Measurements from ENCODE around the gene TXNRD2. TPM values are rescaled to one million over a fixed set of nuclear protein-coding genes. Genes with fewer than 3 reads are reported as not detected.

The TXNRD2 gene
- polyA plus RNA-seq, 1 donor from 2014 or later: 4.1 TPM

- H3K4me2 ChIP-seq (ENCODE audit: low read length): no peak overlapping the region
Observed at GRCh38 chr22:19902245-19902715, 39.3 kb downstream of the TXNRD2 start.

GRCh38 chr22:19901577-19902244, 39.9 kb downstream of the TXNRD2 start:
- TF ChIP-seq RAD21 (conservative IDR thresholded peaks at IDR 0.05) (no peak), POLR2AphosphoS5 (IDR thresholded peaks at IDR 0.05) (no peak), MXI1 (conservative IDR thresholded peaks at IDR 0.05; ENCODE audit: poor library complexity, severe bottlenecking) (no peak), SMC3 (conservative IDR thresholded peaks at IDR 0.05; ENCODE audit: poor library complexity) (no peak), REST (IDR thresholded peaks at IDR 0.05; ENCODE audit: borderline replicate concordance) (no peak), EZH2 (IDR thresholded peaks at IDR 0.05; ENCODE audit: borderline replicate concordance, insufficient read depth, low read length, poor library complexity, severe bottlenecking) (no peak), EP300 (conservative IDR thresholded peaks at IDR 0.05; ENCODE audit: poor library complexity, severe bottlenecking) (no peak), TAF1 (IDR thresholded peaks at IDR 0.05; ENCODE audit: low read depth) (no peak), CTCF (IDR thresholded peaks at IDR 0.05; ENCODE audit: poor library complexity, severe bottlenecking) (no peak)
- no peaks in the 10 kb centered on the region for H3K27me3 ChIP-seq (ENCODE audit: insufficient read depth, low read depth, low read length)
- no peak overlapping the region for H3K27ac ChIP-seq (ENCODE audit: low read length)
- H3K4me2 ChIP-seq (ENCODE audit: low read length): no peak overlapping the region
- no peak overlapping the region for H3K4me3 ChIP-seq (ENCODE audit: low read length)
- no peaks in the 10 kb centered on the region for H3K79me2 ChIP-seq (replicated peaks; ENCODE audit: insufficient read depth, low read length)
- no peaks in the 10 kb centered on the region for H3F3A ChIP-seq (ENCODE audit: insufficient read depth, low read length, poor library complexity, severe bottlenecking)
- no peak overlapping the region for H3K9ac ChIP-seq (ENCODE audit: low read length)
- no peaks in the 10 kb centered on the region for H4K20me1 ChIP-seq (ENCODE audit: insufficient read depth)
- H3K9me3 ChIP-seq (ENCODE audit: low read length): no peaks in the 10 kb centered on the region
- H3K9me2 ChIP-seq (ENCODE audit: insufficient read depth, low read length): no peaks in the 10 kb centered on the region
- no peak overlapping the region for H2AFZ ChIP-seq (ENCODE audit: low read depth, low read length)
- no peaks in the 10 kb centered on the region for H3K36me3 ChIP-seq (ENCODE audit: insufficient read depth, low read length)

More at GRCh38 chr22:19902245-19902715, 39.3 kb downstream of the TXNRD2 start:
- Histone ChIP-seq H3K36me3 (ENCODE audit: insufficient read depth, low read length) (no peaks in the 10 kb centered on the region), H4K20me1 (ENCODE audit: insufficient read depth) (no peaks in the 10 kb centered on the region), H3K27me3 (ENCODE audit: insufficient read depth, low read depth, low read length) (no peaks in the 10 kb centered on the region), H3K9me3 (ENCODE audit: low read length) (no peaks in the 10 kb centered on the region), H3K9ac (ENCODE audit: low read length) (no peak overlapping the region), H3K9me2 (ENCODE audit: insufficient read depth, low read length) (no peaks in the 10 kb centered on the region), H3K4me3 (ENCODE audit: low read length) (no peak overlapping the region), H3K79me2 (replicated peaks; ENCODE audit: insufficient read depth, low read length) (no peaks in the 10 kb centered on the region), H3K27ac (ENCODE audit: low read length) (no peak overlapping the region), H2AFZ (ENCODE audit: low read depth, low read length) (no peak overlapping the region), H3F3A (ENCODE audit: insufficient read depth, low read length, poor library complexity, severe bottlenecking) (no peaks in the 10 kb centered on the region)
- TF ChIP-seq REST (IDR thresholded peaks at IDR 0.05; ENCODE audit: borderline replicate concordance) (no peak), TAF1 (IDR thresholded peaks at IDR 0.05; ENCODE audit: low read depth) (no peak)
